ENCODE results near the gene C10orf95. TPM values are rescaled to one million over a fixed set of nuclear protein-coding genes. Genes with fewer than 3 reads are reported as not detected.

Gene C10orf95
- total RNA-seq, 4 donors from 2014 or later: not detected

- TF ChIP-seq CTCF (IDR thresholded peaks at IDR 0.05) (no peak), POLR2AphosphoS5 (IDR thresholded peaks at IDR 0.05) (no peak), POLR2A (IDR thresholded peaks at IDR 0.05) (no peak), EP300 (IDR thresholded peaks at IDR 0.05) (no peak)
- no CpG with 5 or more reads among the region's 14 CpGs for WGBS, 2 donors (ENCODE audit: low coverage in 1 of 2)
- peaks cover 26% of the 10 kb centered on the region for H3K27me3 ChIP-seq
- peaks cover 5 to 47% (median 29%) of the 10 kb centered on the region in 3 donors for H3K4me1 ChIP-seq
- H3K36me3 ChIP-seq: peaks cover 0 to 24% of the 10 kb centered on the region in 2 donors
- peak overlapping the region; percentile 73 to 95 (median 89) for H3K27ac ChIP-seq
- peak overlapping the region; percentile 78 to 79 for H3K4me3 ChIP-seq
- no peaks in the 10 kb centered on the region for H3K9me3 ChIP-seq
- no peak for ATAC-seq
Measured at GRCh38 chr10:102421507-102421756, 29.9 kb downstream of the C10orf95 start.

DNA sequence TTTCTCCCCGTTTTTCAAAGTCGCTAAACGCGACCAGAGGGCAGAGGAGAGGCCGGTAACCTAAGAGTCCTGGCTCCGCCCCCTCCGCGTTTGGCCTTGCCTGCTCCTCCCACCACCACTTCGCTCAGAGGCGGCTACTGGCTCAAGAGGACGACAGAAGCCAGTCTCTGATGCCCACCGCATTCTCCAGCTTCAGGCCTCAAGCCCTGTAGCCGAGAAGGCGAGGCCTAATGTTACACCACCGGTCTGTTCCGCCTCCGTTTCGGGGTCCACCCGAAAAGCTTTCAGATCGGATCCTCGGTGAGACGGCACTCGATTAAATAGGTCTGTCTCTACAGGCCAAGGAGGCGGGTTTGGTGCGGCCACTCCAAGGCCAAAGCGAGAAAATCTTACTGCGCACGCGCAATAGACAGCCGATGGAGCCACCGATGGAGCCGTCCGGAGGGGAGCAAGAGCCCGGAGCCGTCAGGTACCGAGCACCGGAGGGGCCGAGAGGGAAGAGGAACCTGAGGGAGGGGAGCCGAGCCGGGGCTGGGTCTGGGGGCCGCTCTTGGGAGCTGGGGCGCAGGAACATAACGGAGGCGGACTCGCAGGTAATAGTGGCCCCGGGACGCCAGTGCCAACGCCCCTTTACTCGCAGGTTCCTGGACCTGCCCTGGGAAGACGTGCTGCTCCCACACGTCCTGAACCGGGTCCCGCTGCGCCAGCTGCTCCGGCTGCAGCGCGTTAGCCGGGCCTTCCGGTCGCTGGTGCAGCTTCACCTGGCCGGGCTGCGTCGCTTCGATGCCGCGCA is 30.4 kb downstream of the C10orf95 start, which contains the start of gene FBXL15:
Gene FBXL15 (plus strand): TSS at position 123 of the 793 bp plus-strand sequence. CDS start 294 bp downstream, at position 417.
- ATAC-seq: peak; percentile 94
- peaks cover 32% of the 10 kb centered on the region for H3K27me3 ChIP-seq
- peaks cover 0 to 24% of the 10 kb centered on the region in 2 donors for H3K36me3 ChIP-seq
- WGBS, 2 donors (ENCODE audit: low coverage in 1 of 2): 0% methylated on average over 1 to 11 of the region's 66 CpGs
- H3K4me3 ChIP-seq: peak within 1 kb of the TSS; percentile 78 to 79
- no peaks in the 10 kb centered on the region for H3K9me3 ChIP-seq
- H3K27ac ChIP-seq: peak within 1 kb of the TSS; percentile 73 to 95 (median 89)
- TF ChIP-seq EP300 (IDR thresholded peaks at IDR 0.05) (no peak), CTCF (IDR thresholded peaks at IDR 0.05) (no peak), POLR2AphosphoS5 (IDR thresholded peaks at IDR 0.05) (peak; percentile 37), POLR2A (IDR thresholded peaks at IDR 0.05) (no peak)
- peaks cover 5 to 47% (median 29%) of the 10 kb centered on the region in 3 donors for H3K4me1 ChIP-seq

- 0% methylated on average over 5 to 11 of the region's 21 CpGs for WGBS, 2 donors (ENCODE audit: low coverage in 1 of 2)
- peaks cover 0 to 24% of the 10 kb centered on the region in 2 donors for H3K36me3 ChIP-seq
- TF ChIP-seq POLR2A (IDR thresholded peaks at IDR 0.05): peak in 1 of 2 donors; percentile 23
- TF ChIP-seq POLR2AphosphoS5 (IDR thresholded peaks at IDR 0.05): no peak
- peak overlapping the region; percentile 73 to 95 (median 89) for H3K27ac ChIP-seq
- no peaks in the 10 kb centered on the region for H3K9me3 ChIP-seq
- H3K4me1 ChIP-seq: peaks cover 5 to 47% (median 29%) of the 10 kb centered on the region in 3 donors
- peaks cover 38% of the 10 kb centered on the region for H3K27me3 ChIP-seq
- ATAC-seq: no peak
- peak overlapping the region; percentile 78 to 79 for H3K4me3 ChIP-seq
Measured at GRCh38 chr10:102420181-102420713, 31.1 kb downstream of the C10orf95 start.

DNA sequence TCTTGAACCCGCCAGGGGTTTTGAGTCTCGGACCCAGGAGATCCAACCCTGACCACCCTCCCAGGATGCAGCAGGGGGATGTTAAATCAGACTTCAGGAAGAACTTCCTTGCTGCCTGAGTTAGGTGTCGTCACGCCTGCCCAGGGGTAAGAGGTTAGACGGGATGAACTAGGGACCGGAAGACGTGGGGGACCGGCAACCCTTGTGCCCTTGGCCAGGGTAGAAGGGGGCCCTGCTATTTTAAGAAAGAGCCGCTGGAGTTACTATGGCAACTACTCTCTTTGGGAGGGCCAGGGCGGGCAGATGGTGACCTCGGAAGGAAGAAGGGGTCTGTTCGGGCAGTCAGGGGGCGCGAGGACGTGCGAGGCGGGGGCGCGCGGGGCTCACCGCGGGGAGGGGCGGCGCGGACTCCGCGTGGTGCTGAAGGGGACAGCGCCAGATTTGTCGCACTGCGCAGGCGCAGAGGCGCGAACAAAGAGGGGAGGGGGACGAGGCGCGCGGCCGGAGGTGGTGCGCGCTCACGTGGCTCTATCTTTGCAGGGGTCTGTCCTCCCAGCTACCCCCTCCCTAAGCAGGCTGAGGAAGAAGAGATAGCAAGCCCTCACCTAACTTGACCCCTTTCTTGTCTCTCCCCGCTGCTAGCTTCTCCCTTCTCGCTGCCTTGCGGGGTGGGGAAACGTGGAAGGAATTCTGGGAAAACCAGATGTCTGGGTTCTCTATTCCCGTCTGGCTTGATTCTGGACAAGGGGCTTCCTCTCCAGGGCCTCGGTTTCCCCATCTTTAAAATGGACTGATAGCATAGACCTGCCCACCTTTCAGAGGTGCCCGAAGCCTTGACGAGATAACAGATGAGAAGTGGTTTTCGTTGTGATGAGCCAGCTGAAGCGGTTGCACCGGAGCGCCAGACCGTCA is 31.8 kb downstream of the C10orf95 start:
- TF ChIP-seq POLR2A (IDR thresholded peaks at IDR 0.05): no peak
- TF ChIP-seq CTCF (IDR thresholded peaks at IDR 0.05): peak in 1 of 4 experiments; percentile 5
- peaks cover 45% of the 10 kb centered on the region for H3K27me3 ChIP-seq
- peaks cover 0 to 18% of the 10 kb centered on the region in 2 donors for H3K36me3 ChIP-seq
- H3K27ac ChIP-seq: peak overlapping the region in 3 of 4 donors; percentile 89 to 95 (median 89)
- whole genome bisulfite sequencing, 2 donors (ENCODE audit: low coverage in 1 of 2): 0 to 1% methylated on average over 5 to 14 of the region's 54 CpGs
- H3K9me3 ChIP-seq: no peaks in the 10 kb centered on the region
- peaks cover 5 to 47% (median 29%) of the 10 kb centered on the region in 3 donors for H3K4me1 ChIP-seq
- ATAC-seq: no peak
- H3K4me3 ChIP-seq: peak overlapping the region; percentile 7 to 79

All from gastroesophageal sphincter (tissue), 4 donors.